Colonic mucosa (tissue), 4 donors: Measurements from ENCODE around the gene CIBAR2. TPM values are rescaled to one million over a fixed set of nuclear protein-coding genes. Genes with fewer than 3 reads are reported as not detected.
"Not testable (repeated sequence)": the region's sequence is repeated elsewhere in the genome, so short reads cannot be mapped to it uniquely, and the experiment has no call there.

ENCODE experiments used
- DNase-seq: peaks from one replicate; pipeline ENCODE4 v3.0.0-alpha.2; 2020
- H3K27ac ChIP-seq: fragments of 200-600 bp; one replicate; pipeline ENCODE4 v1.8.0; 2021
- H3K27me3 ChIP-seq: fragments of 200-600 bp; one replicate; pipeline ENCODE4 v1.8.0; 2021
- H3K36me3 ChIP-seq: fragments of 200-600 bp; one replicate; pipeline ENCODE4 v1.8.0; 2021
- H3K4me1 ChIP-seq: fragments of 200-600 bp; one replicate; pipeline ENCODE4 v1.8.0; 2021; ENCODE audit warnings: mild to moderate bottlenecking
- H3K4me3 ChIP-seq: fragments of 200-600 bp; one replicate; pipeline ENCODE4 v1.8.0; 2021
- H3K9ac ChIP-seq, 2 donors: one replicate each; pipeline ENCODE4 v1.7.0; 2013; ENCODE audit warnings: control low read depth in 2 of 2, low read depth in 2 of 2, low read length in 2 of 2
- H3K9me3 ChIP-seq: fragments of 200-600 bp; one replicate; pipeline ENCODE4 v1.8.0; 2021
- intact Hi-C: fragments of 100-400 bp; cut with DNase I; formaldehyde crosslinking; loops from one replicate; pipeline ENCODE4 v1.14.1; 2022
- total RNA-seq, 2 donors: library from RNA; stranded (reverse); fragmentation: NEBNext Ultra II Directional in 1 of 2; extraction: Animal tissue kit (Norgen Biotek cat#: 25700) in 1 of 2; gene quantifications; one replicate each; pipeline ENCODE4 v1.2.1, GENCODE V29; 2021
- TF ChIP-seq, protein P1 (sequence below): fragments of 200-600 bp; IDR thresholded peaks from one replicate; pipeline ENCODE4 v1.8.0; 2022; ENCODE audit warnings: antibody characterized with exemption, mild to moderate bottlenecking
- donor health status: healthy.
- donor health status: DM: no; HTN: no; CAD: no.
- donor health status: DM: no; HTN: no; CAD: no.

Gene CIBAR2
- total RNA-seq, 2 donors from 2014 or later: 0.32 TPM; not detected in 1

DNA sequence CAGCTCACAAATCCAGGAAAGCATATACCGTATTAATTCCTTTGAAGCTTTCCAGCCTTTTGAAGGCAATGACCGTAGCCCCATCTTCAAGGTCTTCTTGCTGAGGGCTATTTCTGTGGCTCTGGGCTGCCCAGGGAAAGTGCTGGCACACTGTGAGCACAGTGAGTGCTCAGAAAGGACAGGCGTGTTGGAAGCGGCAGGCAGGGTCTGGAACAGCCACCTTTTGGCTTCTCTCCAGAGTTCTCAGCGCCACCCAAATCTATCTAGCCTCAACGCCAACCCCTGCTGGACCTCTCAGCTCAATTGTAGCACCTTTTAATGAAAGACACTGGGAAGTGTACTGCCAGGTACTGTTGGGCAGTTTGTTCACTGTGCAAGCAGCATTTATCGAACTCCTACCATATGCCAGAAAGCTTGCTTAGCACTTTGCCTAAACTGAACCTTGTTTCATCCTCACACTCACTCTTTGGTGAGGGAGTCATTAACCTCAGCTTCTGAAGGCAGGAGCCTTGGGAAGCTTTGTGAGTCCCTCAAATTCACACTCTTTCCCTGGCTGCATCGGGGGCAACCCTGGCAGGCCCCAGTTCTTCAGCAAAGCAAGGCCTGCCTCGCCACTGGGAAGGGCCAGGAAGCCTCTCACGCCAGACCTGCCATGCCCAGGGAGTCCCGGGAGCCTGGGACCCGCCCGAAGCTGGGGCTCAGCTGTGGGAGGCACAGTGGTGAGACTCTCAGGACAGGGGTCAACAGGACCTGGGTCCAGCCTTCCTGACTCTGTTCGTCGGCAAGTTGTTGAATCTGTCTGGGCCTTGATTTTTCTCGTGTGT lies 13.5 kb upstream of the CIBAR2 start:
- Histone ChIP-seq H3K27ac (no peak overlapping the region), H3K9me3 (no peaks in the 10 kb centered on the region), H3K4me3 (no peak overlapping the region), H3K9ac (no peak overlapping the region), H3K4me1 (no peaks in the 10 kb centered on the region), H3K36me3 (no peaks in the 10 kb centered on the region), H3K27me3 (no peaks in the 10 kb centered on the region)
- intact Hi-C loops: no loop called here
- no peak for DNase-seq
- TF ChIP-seq, protein P1, sequence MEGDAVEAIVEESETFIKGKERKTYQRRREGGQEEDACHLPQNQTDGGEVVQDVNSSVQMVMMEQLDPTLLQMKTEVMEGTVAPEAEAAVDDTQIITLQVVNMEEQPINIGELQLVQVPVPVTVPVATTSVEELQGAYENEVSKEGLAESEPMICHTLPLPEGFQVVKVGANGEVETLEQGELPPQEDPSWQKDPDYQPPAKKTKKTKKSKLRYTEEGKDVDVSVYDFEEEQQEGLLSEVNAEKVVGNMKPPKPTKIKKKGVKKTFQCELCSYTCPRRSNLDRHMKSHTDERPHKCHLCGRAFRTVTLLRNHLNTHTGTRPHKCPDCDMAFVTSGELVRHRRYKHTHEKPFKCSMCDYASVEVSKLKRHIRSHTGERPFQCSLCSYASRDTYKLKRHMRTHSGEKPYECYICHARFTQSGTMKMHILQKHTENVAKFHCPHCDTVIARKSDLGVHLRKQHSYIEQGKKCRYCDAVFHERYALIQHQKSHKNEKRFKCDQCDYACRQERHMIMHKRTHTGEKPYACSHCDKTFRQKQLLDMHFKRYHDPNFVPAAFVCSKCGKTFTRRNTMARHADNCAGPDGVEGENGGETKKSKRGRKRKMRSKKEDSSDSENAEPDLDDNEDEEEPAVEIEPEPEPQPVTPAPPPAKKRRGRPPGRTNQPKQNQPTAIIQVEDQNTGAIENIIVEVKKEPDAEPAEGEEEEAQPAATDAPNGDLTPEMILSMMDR: no peak

DNA sequence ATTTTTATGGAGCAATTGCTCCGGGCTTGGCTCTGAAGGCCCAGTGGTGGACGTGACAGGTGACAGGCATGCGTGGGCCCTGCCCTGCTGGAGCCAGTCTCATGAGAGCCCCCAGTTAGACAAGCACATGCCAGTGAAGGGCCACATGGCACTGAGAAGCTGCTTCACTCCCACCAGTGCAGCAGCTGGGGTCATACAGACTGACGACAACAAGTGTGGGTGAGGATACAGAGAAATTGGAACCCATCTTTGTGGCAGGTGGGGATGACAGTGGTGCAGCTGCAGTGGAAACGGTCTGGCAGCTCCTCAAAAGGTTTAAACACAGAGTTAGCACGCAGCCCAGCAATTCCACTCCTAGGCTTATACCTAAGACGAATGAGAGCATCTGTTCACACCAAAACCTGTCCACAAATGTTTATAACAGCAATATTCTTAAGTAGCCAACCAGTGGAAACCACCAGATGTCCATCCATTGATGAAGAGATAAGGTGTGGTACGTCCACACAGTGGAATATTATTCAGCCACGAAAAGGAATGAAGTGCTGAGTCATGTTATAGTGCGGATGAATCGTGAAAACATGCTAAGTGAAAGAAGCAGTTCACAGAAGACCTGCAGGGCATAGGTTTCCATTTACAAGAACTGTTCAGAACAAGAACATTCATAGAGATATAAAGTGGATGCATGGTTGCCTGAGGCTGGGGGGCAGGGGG lies 12.5 kb upstream of the CIBAR2 start:
- H3K27ac ChIP-seq: peak overlapping the region; percentile 4
- no peaks in the 10 kb centered on the region for H3K9me3 ChIP-seq
- no peak overlapping the region for H3K4me3 ChIP-seq
- no peaks in the 10 kb centered on the region for H3K36me3 ChIP-seq
- no peaks in the 10 kb centered on the region for H3K27me3 ChIP-seq
- no peak overlapping the region for H3K9ac ChIP-seq
- intact Hi-C loops: no loop called here
- TF ChIP-seq, protein P1: no peak
- H3K4me1 ChIP-seq: no peaks in the 10 kb centered on the region
- DNase-seq: no peak

GRCh38 chr16:85123891-85124635 lies 11.8 kb upstream of the CIBAR2 start:
- Histone ChIP-seq H3K27me3 (no peaks in the 10 kb centered on the region), H3K9me3 (no peaks in the 10 kb centered on the region), H3K4me3 (no peak overlapping the region), H3K9ac (no peak overlapping the region), H3K36me3 (no peaks in the 10 kb centered on the region), H3K27ac (peak overlapping the region; percentile 4), H3K4me1 (no peaks in the 10 kb centered on the region)
- DNase-seq: no peak
- TF ChIP-seq, protein P1: no peak
- intact Hi-C loops: no loop called here

- H3K4me3 ChIP-seq, H3K9ac ChIP-seq, H3K27me3 ChIP-seq, H3K9me3 ChIP-seq, DNase-seq, intact Hi-C loops, H3K4me1 ChIP-seq, H3K36me3 ChIP-seq: not testable (repeated sequence)
- peak overlapping the region; percentile 4 for H3K27ac ChIP-seq
These were observed 11.2 kb upstream of the CIBAR2 start for GRCh38 chr16:85123441-85123840.

DNA sequence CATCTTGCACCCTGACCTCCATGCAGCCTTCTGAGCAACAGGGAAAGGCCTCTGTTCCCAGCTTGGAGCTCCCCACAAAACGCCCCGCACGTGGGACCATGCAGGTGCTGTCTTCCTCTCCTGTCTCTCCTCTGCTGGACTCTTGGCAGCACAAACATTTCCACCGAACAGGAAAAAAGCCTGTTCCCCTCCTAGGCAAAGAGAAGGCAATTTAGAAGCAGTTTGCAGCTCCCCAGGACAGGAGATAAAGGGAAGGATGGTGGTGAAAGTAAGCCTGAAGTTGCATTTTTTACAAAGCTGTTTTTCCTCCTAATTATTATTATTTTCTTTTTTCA lies 7.7 kb upstream of the CIBAR2 start:
- H3K4me3 ChIP-seq: no peak overlapping the region
- H3K27ac ChIP-seq: no peak overlapping the region
- no peaks in the 10 kb centered on the region for H3K36me3 ChIP-seq
- DNase-seq: no peak
- no peaks in the 10 kb centered on the region for H3K27me3 ChIP-seq
- no peaks in the 10 kb centered on the region for H3K4me1 ChIP-seq
- TF ChIP-seq, protein P1: no peak
- H3K9me3 ChIP-seq: no peaks in the 10 kb centered on the region
- no peak overlapping the region for H3K9ac ChIP-seq
- intact Hi-C loops: no loop called here
